Measurements from ENCODE around the gene CDK2. TPM values are rescaled to one million over a fixed set of nuclear protein-coding genes. Genes with fewer than 3 reads are reported as not detected.

The CDK2 gene
- total and polyA plus RNA-seq, 9 of the 15 experiments (the other 6 are each of a cell fraction or from before 2014, with no cell fraction given), result 17.4 to 213 (median 109) TPM

GRCh38 chr12:55972911-55973598, 6.4 kb downstream of the CDK2 start (continued):
- TF ChIP-seq, protein P1, sequence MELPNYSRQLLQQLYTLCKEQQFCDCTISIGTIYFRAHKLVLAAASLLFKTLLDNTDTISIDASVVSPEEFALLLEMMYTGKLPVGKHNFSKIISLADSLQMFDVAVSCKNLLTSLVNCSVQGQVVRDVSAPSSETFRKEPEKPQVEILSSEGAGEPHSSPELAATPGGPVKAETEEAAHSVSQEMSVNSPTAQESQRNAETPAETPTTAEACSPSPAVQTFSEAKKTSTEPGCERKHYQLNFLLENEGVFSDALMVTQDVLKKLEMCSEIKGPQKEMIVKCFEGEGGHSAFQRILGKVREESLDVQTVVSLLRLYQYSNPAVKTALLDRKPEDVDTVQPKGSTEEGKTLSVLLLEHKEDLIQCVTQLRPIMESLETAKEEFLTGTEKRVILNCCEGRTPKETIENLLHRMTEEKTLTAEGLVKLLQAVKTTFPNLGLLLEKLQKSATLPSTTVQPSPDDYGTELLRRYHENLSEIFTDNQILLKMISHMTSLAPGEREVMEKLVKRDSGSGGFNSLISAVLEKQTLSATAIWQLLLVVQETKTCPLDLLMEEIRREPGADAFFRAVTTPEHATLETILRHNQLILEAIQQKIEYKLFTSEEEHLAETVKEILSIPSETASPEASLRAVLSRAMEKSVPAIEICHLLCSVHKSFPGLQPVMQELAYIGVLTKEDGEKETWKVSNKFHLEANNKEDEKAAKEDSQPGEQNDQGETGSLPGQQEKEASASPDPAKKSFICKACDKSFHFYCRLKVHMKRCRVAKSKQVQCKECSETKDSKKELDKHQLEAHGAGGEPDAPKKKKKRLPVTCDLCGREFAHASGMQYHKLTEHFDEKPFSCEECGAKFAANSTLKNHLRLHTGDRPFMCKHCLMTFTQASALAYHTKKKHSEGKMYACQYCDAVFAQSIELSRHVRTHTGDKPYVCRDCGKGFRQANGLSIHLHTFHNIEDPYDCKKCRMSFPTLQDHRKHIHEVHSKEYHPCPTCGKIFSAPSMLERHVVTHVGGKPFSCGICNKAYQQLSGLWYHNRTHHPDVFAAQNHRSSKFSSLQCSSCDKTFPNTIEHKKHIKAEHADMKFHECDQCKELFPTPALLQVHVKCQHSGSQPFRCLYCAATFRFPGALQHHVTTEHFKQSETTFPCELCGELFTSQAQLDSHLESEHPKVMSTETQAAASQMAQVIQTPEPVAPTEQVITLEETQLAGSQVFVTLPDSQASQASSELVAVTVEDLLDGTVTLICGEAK (IDR thresholded peaks at IDR 0.05), result peak; percentile 76; the same call in 1 of the 2 replicates
- TF ChIP-seq, protein P1 (CRISPR knock-in tag; IDR thresholded peaks at IDR 0.05), result peak; percentile 17; the same call in 1 of the 2 replicates
- TF ChIP-seq SMARCB1 (IDR thresholded peaks at IDR 0.05; ENCODE audit: insufficient read length, low read depth), result no peak
- no peak for TF ChIP-seq ZNF445 (CRISPR knock-in tag; IDR thresholded peaks at IDR 0.05; ENCODE audit: low read depth)
- TF ChIP-seq ZNF140 (CRISPR knock-in tag; IDR thresholded peaks at IDR 0.05), result no peak
- no peak for TF ChIP-seq CREBBP (IDR thresholded peaks at IDR 0.05; ENCODE audit: low read depth, low read length)
- TF ChIP-seq NR0B1 (IDR thresholded peaks at IDR 0.05; ENCODE audit: partially characterized antibody), result no peak
- TF ChIP-seq ZC3H11A (IDR thresholded peaks at IDR 0.05; ENCODE audit: low read depth, low read length), result no peak
- no peak for TF ChIP-seq RFX1 (IDR thresholded peaks at IDR 0.05)
- TF ChIP-seq JUN (IDR thresholded peaks at IDR 0.05; ENCODE audit: borderline replicate concordance, low read depth, low read length), result 0 out of 2 replicates have a peak, but pooled peaks have one; percentile 5
- TF ChIP-seq JUN (CRISPR knock-in tag; IDR thresholded peaks at IDR 0.05; ENCODE audit: borderline replicate concordance), result no peak
- peak; percentile 82; the same call in 1 of the 2 replicates for TF ChIP-seq NFRKB (IDR thresholded peaks at IDR 0.05; ENCODE audit: low read depth)
- no peak for TF ChIP-seq EZH2 (IDR thresholded peaks at IDR 0.05; ENCODE audit: borderline replicate concordance, low read depth, low read length)
- no peak for TF ChIP-seq ZBTB7A (IDR thresholded peaks at IDR 0.05; ENCODE audit: borderline replicate concordance, control insufficient read depth, low read depth, low read length)
- no peak for TF ChIP-seq ZZZ3 (IDR thresholded peaks at IDR 0.05)
- no peak for TF ChIP-seq NFE2L1 (tag; IDR thresholded peaks at IDR 0.05; ENCODE audit: borderline replicate concordance, low read depth)
- TF ChIP-seq KHSRP (IDR thresholded peaks at IDR 0.05), result no peak
- TF ChIP-seq LARP7 (IDR thresholded peaks at IDR 0.05), result peak; percentile 98
- TF ChIP-seq EWSR1 (IDR thresholded peaks at IDR 0.05; ENCODE audit: borderline replicate concordance, low read depth, partially characterized antibody), result no peak
- no peak for TF ChIP-seq ZNF384 (IDR thresholded peaks at IDR 0.05; ENCODE audit: low read depth, low read length)
